ENCODE data around the gene MIEN1.
A peak's percentile ranks its signal among the peaks of the same experiment; 100 is the strongest.
"Not testable (repeated sequence)": the region's sequence is repeated elsewhere in the genome, so short reads cannot be mapped to it uniquely, and the experiment has no call there.

Gene MIEN1

GRCh38 chr17:39699157-39699817 lies 31.0 kb downstream of the MIEN1 start:
- not testable (repeated sequence) for DNase-seq (ENCODE audit: low read depth)

GRCh38 chr17:39697961-39698360 lies 32.4 kb downstream of the MIEN1 start:
- no peak for DNase-seq (ENCODE audit: low read depth)

GRCh38 chr17:39696731-39697130 lies 33.6 kb downstream of the MIEN1 start:
- no peak for DNase-seq (ENCODE audit: low read depth)

GRCh38 chr17:39695089-39695474 lies 35.2 kb downstream of the MIEN1 start:
- DNase-seq (ENCODE audit: low read depth), result no peak

- no peak for DNase-seq (ENCODE audit: low read depth)
Observed at GRCh38 chr17:39694593-39694992, 35.7 kb downstream of the MIEN1 start.

- no peak for DNase-seq (ENCODE audit: low read depth)
Observed at GRCh38 chr17:39688945-39689344, 41.4 kb downstream of the MIEN1 start.

- no peak for DNase-seq (ENCODE audit: low read depth)
Observed at GRCh38 chr17:39688475-39688835, 41.9 kb downstream of the MIEN1 start.

GRCh38 chr17:39687546-39688474 lies 42.5 kb downstream of the MIEN1 start, which contains the start of gene PGAP3:
Gene PGAP3, minus strand, starts transcription at chr17:39688057. Its CDS starts 43 bp downstream, at chr17:39688014.
- peak; percentile 82 for DNase-seq (ENCODE audit: low read depth)

- no peak for DNase-seq (ENCODE audit: low read depth)
Observed at GRCh38 chr17:39687101-39687545, 43.2 kb downstream of the MIEN1 start.

- no peak for DNase-seq (ENCODE audit: low read depth)
Observed at GRCh38 chr17:39684369-39685192, 45.8 kb downstream of the MIEN1 start.

GRCh38 chr17:39683295-39683939 lies 46.9 kb downstream of the MIEN1 start:
- DNase-seq (ENCODE audit: low read depth), result no peak

- DNase-seq (ENCODE audit: low read depth), result no peak
Observed at GRCh38 chr17:39679521-39680192, 50.7 kb downstream of the MIEN1 start.

All from stromal cell of bone marrow (primary cell).